Mucosa of gallbladder (tissue), 1 donor: ENCODE results near the gene MAP3K8. TPM values are rescaled to one million over a fixed set of nuclear protein-coding genes. Genes with fewer than 3 reads are reported as not detected.

Experiments
- DNase-seq: peaks from one replicate; pipeline ENCODE4 v3.0.0-alpha.2; 2020; ENCODE audit warnings: low spot score
- total RNA-seq: library from RNA; stranded (reverse); gene quantifications from one replicate; pipeline ENCODE4 v1.2.1, GENCODE V29; 2021
- donor health status: DM: no; HTN: no; CAD: no.

MAP3K8 gene
- total RNA-seq, 1 donor from 2014 or later = 17.5 TPM

DNA sequence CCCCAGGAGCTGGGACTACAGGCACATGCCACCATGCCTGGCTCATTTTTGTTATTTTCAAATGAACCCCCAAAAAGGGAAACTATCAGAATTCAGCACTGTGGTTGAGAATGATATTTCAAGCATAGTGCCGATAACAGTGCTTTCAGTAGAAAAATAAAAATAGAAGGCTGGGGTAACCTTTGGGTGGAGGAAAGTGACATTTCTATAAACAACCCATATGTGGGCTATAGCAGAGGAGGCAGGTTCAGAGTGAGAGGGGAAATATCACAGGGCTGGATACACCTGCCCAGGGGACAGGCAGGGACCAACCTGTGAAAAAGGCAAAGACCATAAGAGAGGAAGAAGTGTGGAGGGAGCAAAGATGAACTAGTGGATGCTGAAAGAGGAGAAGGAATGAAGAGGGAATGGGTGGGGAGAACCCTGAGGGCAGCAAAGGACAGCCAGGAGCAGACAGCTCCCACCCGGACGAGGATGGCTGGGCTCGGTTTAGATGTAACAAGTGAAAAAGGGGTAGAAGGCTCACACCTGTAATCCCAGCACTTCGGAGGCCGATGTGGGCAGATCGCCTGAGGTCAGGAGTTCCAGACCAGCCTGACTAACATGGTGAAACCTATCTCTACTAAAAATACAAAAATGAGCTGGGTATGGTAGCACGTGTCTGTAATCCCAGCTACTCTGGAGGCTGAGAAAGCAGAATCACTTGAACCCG, 56.5 kb downstream of the MAP3K8 start:
- DNase-seq = no peak

DNA sequence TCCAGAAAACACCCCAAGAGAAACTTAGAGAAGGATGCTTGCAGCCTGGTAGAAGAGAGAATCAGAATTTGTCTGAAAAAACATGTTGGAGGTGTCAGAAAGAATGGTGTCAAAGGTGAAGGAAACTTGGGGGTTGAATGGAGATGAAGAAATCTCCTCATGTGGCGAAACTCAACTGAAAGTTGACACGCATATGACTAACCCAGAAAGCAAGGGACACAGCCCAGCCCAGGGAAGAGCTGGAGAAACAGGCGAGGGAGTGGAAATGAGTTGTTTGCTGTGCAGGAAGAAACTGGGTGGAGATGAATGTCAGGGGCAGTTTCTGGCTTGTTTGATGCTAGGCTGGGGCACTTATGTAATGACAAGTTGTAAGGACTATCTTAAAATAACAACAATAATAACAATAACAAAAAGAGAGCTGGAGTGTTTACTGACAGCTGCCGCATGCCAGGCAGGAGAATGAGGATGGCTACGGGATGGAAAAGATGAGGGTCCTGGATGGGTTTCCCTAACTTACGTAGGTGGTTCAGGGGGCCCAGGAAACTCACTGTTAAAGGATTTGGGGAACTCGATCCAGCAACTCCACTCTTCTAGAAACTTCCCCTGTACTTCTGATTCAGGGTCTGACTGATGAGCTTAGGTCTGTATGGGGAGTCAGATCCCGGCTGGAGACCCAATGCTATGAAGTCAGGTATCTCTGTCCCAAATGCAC, 57.4 kb downstream of the MAP3K8 start:
- no peak for DNase-seq

DNA sequence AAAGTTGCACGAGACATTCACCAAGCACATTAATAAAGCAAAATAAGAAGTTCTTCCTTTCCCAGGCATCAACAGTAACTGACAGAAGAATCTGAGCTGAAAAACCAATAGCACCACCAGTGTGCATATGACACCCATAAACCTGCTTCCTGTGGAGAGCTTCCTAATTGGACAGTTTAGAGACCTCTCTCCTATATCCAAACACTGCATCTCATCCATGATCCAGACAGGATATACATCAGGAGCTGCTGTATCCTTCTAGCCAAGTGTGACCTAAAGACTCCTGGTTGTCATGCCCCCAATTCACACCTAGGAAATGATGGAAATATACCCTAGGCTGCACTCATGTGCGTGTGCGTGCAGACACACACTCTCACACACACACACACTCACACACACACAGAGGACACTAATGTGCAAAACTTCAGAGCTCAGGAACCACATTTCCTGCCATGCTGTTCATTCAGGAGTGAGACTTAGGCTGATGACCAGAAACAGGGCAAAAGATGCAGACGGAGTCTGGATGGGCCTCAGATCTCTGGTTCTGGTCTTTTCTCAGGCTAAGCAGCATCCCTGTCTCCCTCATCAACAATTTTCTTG, 58.0 kb downstream of the MAP3K8 start:
- no peak for DNase-seq

DNA sequence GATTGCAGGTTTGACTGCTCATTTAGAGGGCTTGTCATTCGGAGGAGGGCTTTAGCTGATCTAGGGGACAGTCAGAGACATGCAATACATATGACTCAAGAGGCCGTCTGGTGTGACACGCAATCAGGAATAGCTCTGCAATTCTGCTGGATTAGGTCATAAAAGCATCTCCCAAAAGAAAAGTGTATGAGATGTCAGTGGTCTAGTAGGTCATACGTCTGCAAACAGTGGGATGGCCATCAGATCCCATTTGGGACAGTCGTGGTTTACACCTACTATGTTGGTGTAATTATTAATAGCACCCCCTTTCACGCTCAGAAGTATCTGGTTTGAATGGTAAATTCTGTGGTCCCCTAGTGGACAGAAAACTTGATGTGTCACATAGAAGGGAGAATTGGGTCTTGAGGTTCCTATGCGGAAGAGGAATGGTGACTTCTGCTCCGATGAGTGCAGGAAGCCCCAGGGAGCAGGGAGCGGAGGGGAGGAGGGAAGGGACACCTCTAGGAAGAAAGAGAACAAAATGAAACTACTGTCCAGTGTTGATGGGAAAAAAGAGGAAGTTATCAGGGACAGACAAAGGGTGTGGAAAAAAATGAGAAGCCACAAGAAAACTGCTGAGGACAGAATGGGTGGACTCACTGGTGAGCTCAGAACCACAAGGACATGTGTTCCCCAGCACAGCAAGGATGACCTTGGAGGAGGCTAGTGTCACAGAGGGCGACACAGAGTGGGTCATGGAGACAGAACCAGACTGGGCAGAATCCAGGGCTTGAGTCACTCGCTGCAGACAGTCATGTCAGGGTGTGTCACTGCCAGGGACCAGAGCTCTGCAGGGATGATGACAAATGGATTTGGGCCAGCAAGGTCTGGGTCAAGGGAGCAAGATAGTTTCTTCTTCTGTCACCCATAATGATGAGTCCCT, 59.9 kb downstream of the MAP3K8 start:
- DNase-seq = peak; percentile 43

DNA sequence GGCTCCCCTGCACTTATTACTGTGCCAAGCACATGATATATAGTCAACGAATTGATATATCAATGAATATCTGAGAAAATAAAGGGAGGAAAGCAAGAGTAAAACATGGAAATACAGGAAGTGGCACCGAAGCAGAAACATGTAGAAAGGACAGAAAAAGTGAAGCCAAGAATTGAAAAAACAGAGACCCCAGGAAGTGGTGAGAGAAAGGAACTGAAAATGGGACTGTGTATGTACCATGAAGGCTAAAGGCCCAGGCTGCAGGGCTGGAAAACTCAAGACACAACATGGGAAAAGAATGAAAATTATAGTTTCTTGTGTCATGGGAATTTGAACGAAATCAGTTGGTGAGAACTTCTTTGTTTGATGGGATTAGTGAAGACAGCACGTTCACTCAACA, 60.6 kb downstream of the MAP3K8 start:
- DNase-seq = no peak

- no peak for DNase-seq
Measured at GRCh38 chr10:30495687-30496086, 61.7 kb downstream of the MAP3K8 start.

DNA sequence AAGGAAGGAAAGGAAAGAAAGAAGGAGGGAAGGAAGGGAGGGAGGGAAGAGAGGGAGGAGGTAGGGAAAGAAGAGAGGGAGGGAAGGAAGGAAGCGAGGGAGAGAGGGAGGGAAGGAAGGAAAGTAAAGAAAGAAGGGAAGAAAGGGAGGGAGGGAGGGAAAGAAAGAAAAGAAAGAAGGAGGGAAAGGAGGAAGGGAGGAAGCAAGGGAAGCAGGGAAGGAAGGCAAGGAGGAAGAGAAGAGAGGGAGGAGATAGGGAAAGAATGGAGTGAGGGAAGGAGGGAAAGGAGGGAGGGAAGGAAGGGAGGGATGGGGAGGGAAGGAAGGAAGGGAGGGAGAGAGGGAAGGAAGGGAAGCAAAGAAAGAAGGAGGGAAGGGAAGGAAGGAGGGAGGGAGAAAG, 65.8 kb downstream of the MAP3K8 start:
- DNase-seq = no peak

DNA sequence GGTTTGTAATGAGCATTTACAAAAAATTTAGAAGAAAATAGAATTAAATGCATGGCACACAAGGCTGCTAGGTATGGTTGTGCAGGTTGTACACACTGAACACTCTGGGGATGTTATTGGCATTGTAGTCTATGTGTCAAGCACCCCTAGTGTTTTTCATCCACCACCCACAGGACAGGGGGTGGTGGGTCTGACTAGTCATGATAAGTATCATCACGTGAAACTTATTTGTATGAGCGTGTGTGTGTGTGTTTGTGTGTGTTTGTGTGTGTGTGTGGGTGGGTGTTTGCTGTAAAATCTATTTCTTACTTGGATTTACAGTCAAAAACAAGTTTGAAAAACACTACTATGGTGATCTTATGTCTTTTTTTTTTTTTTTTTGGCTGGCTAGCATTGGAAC, 66.5 kb downstream of the MAP3K8 start:
- no peak for DNase-seq

- no peak for DNase-seq
Measured at GRCh38 chr10:30500963-30501504, 67.0 kb downstream of the MAP3K8 start.

DNA sequence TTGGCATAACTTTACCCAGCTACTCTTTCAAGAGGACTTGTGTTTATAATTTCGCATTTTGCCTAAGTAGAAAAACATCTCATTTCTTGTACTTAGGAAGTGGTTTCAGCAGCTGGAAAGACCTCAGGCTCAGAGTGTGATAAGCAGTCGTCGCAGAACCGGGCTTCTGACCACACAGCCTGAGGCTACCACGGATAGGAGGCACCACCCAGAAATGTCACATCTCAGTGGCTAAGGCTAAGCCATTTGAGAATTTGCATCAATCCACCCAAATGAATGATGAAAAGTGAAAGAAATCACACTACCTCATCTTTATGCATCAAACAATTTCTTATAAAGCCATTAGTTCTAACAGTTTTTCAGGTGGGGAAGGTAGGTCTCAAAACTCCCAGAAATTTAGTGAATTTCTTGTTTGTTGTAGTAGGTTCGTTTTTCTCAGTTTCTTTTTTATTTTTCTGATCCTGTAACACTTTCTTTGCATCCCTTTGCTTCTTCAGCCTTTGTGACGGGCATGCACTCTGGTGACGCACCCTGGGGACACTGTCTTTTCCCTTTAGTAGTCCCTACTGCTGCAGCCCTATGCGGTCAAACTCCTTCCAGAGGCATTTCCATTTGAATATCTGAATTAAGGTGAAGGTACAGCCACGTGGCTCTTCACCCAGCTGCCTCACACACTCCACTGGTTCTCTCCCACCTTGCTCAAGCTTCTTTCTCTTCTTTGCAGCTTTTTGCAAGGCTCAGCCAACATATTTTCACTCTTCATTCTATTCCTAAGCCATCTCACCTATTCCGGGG, 68.5 kb downstream of the MAP3K8 start:
- peak; percentile 28 for DNase-seq

- no peak for DNase-seq
Measured at GRCh38 chr10:30503700-30504266, 69.8 kb downstream of the MAP3K8 start.

GRCh38 chr10:30505543-30506298, 71.7 kb downstream of the MAP3K8 start:
- DNase-seq = no peak

GRCh38 chr10:30509508-30509907, 75.5 kb downstream of the MAP3K8 start:
- no peak for DNase-seq

DNA sequence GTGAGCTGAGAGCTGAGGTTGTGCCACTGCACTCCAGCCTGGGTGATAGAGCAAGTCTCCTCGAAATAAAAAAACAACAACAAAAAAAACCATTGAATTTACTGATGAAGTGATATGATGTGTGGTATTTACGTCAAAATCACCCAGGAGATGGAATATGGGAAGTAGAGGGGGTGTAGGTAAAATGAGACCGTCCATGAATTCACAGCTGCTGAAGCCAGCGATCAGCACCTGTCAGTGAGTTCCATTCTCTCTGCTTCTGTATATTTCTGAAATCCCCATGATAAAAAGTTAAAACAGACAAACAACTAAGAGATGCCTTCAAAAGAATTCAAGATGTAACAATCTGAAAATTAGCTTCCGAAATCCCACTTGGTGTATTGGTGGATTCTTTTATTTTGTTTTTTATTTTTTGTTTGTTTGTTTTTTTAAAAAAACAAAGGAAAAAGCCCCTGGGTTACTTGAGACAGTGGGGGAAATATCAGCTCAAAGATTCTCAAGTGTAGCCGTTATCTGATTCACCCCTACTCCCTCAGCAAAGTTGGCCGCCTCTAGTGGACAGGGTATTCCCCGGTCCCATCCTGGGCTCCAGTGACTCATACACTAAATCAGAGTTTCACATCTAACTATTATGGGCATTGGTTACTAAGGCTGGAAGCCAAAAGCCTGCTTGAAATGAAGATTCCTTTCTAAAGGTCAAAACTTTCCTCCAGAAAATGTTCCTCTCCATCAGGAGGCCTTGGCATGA, 76.4 kb downstream of the MAP3K8 start:
- no peak for DNase-seq

DNA sequence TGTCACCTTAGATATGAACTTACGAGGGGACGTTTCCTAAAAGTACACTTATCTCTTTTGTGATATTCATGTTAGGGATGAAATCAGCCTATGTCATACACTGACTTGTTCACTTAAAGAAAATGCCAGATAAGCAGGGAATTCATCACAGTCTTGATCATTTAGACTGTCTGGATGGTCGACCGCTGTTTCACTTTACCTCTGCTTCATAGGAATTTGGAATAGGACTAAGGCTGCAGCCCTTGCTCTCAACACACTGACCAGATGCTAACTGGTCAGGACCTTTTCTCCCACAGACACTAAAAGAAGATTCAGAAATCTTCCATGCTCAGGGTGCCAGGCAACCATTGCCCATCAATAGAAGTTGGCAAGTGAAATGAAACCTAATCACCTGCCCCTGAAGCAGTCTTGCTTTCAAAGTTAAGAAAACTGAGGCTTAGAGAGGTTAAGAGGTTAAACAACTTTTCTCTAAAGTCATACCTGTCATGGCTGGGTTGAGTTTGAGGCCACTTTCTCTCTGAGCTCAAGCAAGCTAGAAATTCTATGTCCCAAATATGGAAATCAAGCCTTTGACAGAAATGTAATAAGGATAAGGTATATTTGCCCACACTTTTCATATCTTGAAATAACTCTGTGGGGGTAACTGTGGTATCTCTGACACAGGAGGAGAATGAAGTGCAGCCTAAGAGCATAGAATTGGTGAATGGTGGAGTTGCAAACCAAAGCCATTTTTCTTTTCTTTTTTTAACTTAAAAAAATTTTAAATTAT, 77.1 kb downstream of the MAP3K8 start:
- DNase-seq = no peak
